Stimulated activated CD4-positive, alpha-beta T cell treated with anti-CD3 and anti-CD28 coated beads, Interleukin-2, amount 100 ng/mL, for 24 hours (primary cell): ENCODE measurements around the gene FAM200B.
"Not testable (repeated sequence)": the region's sequence is repeated elsewhere in the genome, so short reads cannot be mapped to it uniquely, and the experiment has no call there.

Experiments used
- DNase-seq, 2 donors: peaks; one replicate each; pipeline ENCODE4 v3.0.0-alpha.2; 2020

Gene FAM200B

GRCh38 chr4:15696866-15697265, 15.2 kb downstream of the FAM200B start:
- no peak for DNase-seq

- DNase-seq: peak; percentile 52 to 62
Measured at GRCh38 chr4:15702941-15703403, 21.3 kb downstream of the FAM200B start, which contains the start of gene BST1. Gene BST1 (plus strand): TSS chr4:15703065. CDS start chr4:15703145, 80 bp downstream.

GRCh38 chr4:15703439-15703838, 21.8 kb downstream of the FAM200B start:
- no peak for DNase-seq

GRCh38 chr4:15704129-15704528, 22.5 kb downstream of the FAM200B start:
- no peak for DNase-seq

GRCh38 chr4:15706646-15707362, 25.2 kb downstream of the FAM200B start:
- DNase-seq: no peak

- DNase-seq: no peak
Measured at GRCh38 chr4:15707363-15707715, 25.7 kb downstream of the FAM200B start.

- no peak for DNase-seq
Measured at GRCh38 chr4:15711762-15712161, 30.1 kb downstream of the FAM200B start.

GRCh38 chr4:15712214-15712613, 30.6 kb downstream of the FAM200B start:
- no peak for DNase-seq

GRCh38 chr4:15714141-15714540, 32.5 kb downstream of the FAM200B start:
- no peak for DNase-seq

- no peak for DNase-seq
Measured at GRCh38 chr4:15714646-15715435, 33.2 kb downstream of the FAM200B start.

GRCh38 chr4:15716115-15716514, 34.5 kb downstream of the FAM200B start:
- DNase-seq: no peak

GRCh38 chr4:15717086-15717485, 35.5 kb downstream of the FAM200B start:
- DNase-seq: no peak

- DNase-seq: no peak
Measured at GRCh38 chr4:15717657-15718416, 36.2 kb downstream of the FAM200B start.

- DNase-seq: no peak
Measured at GRCh38 chr4:15718465-15718864, 36.8 kb downstream of the FAM200B start.

GRCh38 chr4:15718959-15719358, 37.3 kb downstream of the FAM200B start:
- no peak for DNase-seq

GRCh38 chr4:15719506-15719905, 37.9 kb downstream of the FAM200B start:
- DNase-seq: no peak

GRCh38 chr4:15720851-15721250, 39.2 kb downstream of the FAM200B start:
- no peak for DNase-seq

GRCh38 chr4:15725608-15726007, 44.0 kb downstream of the FAM200B start:
- no peak for DNase-seq

GRCh38 chr4:15729910-15730533, 48.4 kb downstream of the FAM200B start:
- no peak for DNase-seq

- not testable (repeated sequence) for DNase-seq
Measured at GRCh38 chr4:15733061-15733460, 51.4 kb downstream of the FAM200B start.

GRCh38 chr4:15735536-15735935, 53.9 kb downstream of the FAM200B start:
- no peak for DNase-seq

GRCh38 chr4:15736514-15737050, 55.0 kb downstream of the FAM200B start:
- no peak for DNase-seq

- DNase-seq: no peak
Measured at GRCh38 chr4:15737255-15737654, 55.6 kb downstream of the FAM200B start.
